Upper lobe of left lung (tissue), 4 donors: Measurements from ENCODE around the gene PHPT1.
"Not testable (repeated sequence)": the region's sequence is repeated elsewhere in the genome, so short reads cannot be mapped to it uniquely, and the experiment has no call there.

Experiments used
- POLR2AphosphoS5 ChIP-seq, 2 donors: sonication (generic); formaldehyde crosslinking; IDR thresholded peaks; one replicate each; pipeline ENCODE4 v1.5.1; 2017; ENCODE audit warnings: antibody characterized with exemption in 2 of 2
- TF ChIP-seq, protein P1 (sequence below), 6 experiments: fragments of 450-650 bp in 4 of 6; fragments of 200-600 bp in 2 of 6; sonication (generic) in 2 of 6; IDR thresholded peaks; one replicate each; pipeline ENCODE4 v1.5.1; 2016 to 2019; ENCODE audit warnings: antibody characterized with exemption in 6 of 6

DNA sequence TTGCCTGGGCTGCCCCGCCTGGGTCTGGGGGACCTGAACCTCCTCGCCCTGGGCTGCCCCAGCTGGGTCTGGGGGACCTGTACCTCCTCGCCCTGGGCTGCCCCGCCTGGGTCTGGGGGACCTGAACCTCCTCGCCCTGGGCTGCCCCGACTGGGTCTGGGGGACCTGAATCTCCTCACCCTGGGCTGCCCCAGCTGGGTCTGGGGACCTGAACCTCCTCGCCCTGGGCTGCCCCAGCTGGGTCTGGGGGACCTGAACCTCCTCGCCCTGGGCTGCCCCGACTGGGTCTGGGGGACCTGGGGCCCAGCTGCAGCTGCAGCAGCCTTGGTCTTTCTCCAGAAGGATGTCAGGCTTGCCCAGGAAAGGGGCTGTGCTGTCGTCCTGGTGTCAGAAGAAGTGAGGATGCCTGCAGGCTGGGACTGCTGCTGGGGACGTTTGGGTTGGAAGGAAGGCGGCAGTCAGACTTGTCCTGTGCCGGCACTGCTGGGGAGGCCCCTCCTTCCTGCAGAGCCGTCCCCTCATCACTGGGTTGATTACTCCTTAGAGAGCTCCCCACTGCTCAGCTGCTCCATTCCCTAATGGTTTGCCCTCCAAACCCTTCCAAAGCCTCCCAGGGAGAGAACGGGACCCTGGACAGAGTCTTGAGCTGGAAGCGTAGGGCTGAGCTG lies 15.7 kb upstream of the PHPT1 start:
- not testable (repeated sequence) for TF ChIP-seq POLR2AphosphoS5 (IDR thresholded peaks at IDR 0.05)
- TF ChIP-seq, protein P1, sequence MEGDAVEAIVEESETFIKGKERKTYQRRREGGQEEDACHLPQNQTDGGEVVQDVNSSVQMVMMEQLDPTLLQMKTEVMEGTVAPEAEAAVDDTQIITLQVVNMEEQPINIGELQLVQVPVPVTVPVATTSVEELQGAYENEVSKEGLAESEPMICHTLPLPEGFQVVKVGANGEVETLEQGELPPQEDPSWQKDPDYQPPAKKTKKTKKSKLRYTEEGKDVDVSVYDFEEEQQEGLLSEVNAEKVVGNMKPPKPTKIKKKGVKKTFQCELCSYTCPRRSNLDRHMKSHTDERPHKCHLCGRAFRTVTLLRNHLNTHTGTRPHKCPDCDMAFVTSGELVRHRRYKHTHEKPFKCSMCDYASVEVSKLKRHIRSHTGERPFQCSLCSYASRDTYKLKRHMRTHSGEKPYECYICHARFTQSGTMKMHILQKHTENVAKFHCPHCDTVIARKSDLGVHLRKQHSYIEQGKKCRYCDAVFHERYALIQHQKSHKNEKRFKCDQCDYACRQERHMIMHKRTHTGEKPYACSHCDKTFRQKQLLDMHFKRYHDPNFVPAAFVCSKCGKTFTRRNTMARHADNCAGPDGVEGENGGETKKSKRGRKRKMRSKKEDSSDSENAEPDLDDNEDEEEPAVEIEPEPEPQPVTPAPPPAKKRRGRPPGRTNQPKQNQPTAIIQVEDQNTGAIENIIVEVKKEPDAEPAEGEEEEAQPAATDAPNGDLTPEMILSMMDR (IDR thresholded peaks at IDR 0.05), result not testable (repeated sequence)
